Cardiac fibroblast (primary cell): Measurements from ENCODE around the gene ZFAND4.
A peak's percentile ranks its signal among the peaks of the same experiment; 100 is the strongest.
"Not testable (repeated sequence)": the region's sequence is repeated elsewhere in the genome, so short reads cannot be mapped to it uniquely, and the experiment has no call there.

ENCODE experiments used
- DNase-seq, 2 donors: peaks; one replicate each; pipeline versions ENCODE4 v3.0.0 to v3.0.0-alpha.2; 2010; ENCODE audit warnings: low read depth in 2 of 2
- H3K4me3 ChIP-seq, 2 donors: replicated peaks in 1 of 2; 1 replicate in 1 of 2; 2 replicates in 1 of 2; pipeline ENCODE4 v1.5.1; 2011; ENCODE audit warnings: low read depth in 2 of 2, low read length in 2 of 2, mild to moderate bottlenecking in 2 of 2, moderate library complexity in 1 of 2
- CTCF ChIP-seq: IDR thresholded peaks from one replicate; pipeline ENCODE4 v1.5.1; 2011; ENCODE audit warnings: low read depth, mild to moderate bottlenecking, low read length, inconsistent platforms

ZFAND4 gene

GRCh38 chr10:45602082-45602730 lies 70.4 kb downstream of the ZFAND4 start:
- H3K4me3 ChIP-seq: no peak overlapping the region
- TF ChIP-seq CTCF: no peak
- DNase-seq: peak; percentile 37 to 56

- not testable (repeated sequence) for H3K4me3 ChIP-seq, DNase-seq
Observed at GRCh38 chr10:45601254-45601930, 71.2 kb downstream of the ZFAND4 start.

- DNase-seq: not testable (repeated sequence)
- peak overlapping the region; percentile 7 to 19 for H3K4me3 ChIP-seq
Observed at GRCh38 chr10:45600337-45601253, 72.0 kb downstream of the ZFAND4 start.

GRCh38 chr10:45599646-45600045 lies 72.9 kb downstream of the ZFAND4 start:
- H3K4me3 ChIP-seq: no peak overlapping the region
- no peak for DNase-seq
- TF ChIP-seq CTCF: no peak

GRCh38 chr10:45599021-45599603 lies 73.5 kb downstream of the ZFAND4 start:
- no peak for TF ChIP-seq CTCF
- H3K4me3 ChIP-seq: no peak overlapping the region
- no peak for DNase-seq

- no peak for TF ChIP-seq CTCF
- H3K4me3 ChIP-seq: no peak overlapping the region
- DNase-seq: no peak
Observed at GRCh38 chr10:45596526-45596925, 76.0 kb downstream of the ZFAND4 start.

- TF ChIP-seq CTCF: no peak
- H3K4me3 ChIP-seq: peak overlapping the region; percentile 82 to 89
- peak; percentile 87 to 95 for DNase-seq
Observed at GRCh38 chr10:45594276-45595157, 78.1 kb downstream of the ZFAND4 start.
